ENCODE results near the gene IL23A. TPM values are rescaled to one million over a fixed set of nuclear protein-coding genes. Genes with fewer than 3 reads are reported as not detected.
A peak's percentile ranks its signal among the peaks of the same experiment; 100 is the strongest.

Gene IL23A
- total RNA-seq, 1 donor from 2014 or later: not detected

DNA sequence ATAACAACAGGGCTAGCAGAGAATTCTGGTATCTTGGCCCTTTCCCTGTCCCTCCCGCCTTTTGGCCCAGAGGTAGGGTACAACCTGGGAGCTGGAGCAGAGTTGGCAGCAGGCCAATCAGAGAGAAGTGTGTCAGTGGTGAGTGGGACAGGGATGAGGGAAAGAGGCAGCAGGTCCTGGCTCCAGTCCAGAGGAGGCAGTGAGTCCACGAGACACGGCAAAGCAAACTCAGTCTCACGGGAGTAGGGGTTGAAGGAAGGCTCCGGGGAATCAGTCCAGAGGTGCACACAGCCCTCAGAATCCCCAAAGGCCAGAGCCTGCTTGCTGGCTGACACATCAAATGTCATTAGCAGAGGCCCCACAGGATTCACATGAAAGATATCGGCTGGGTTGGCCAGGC lies 12.2 kb upstream of the IL23A start:
- H3K36me3 Mint-ChIP-seq (ENCODE audit: low read depth): peaks cover 21% of the 10 kb centered on the region
- H3K4me1 Mint-ChIP-seq (ENCODE audit: low read depth): no peaks in the 10 kb centered on the region
- no peak for TF ChIP-seq CTCF (IDR thresholded peaks at IDR 0.05)
- H3K27ac Mint-ChIP-seq (ENCODE audit: unreplicated experiment): no peak overlapping the region
- DNase-seq (ENCODE audit: low spot score): no peak
- H3K4me3 Mint-ChIP-seq (ENCODE audit: unreplicated experiment): no peak overlapping the region
- H3K9me3 Mint-ChIP-seq (ENCODE audit: low read depth): no peaks in the 10 kb centered on the region
- no peaks in the 10 kb centered on the region for H3K27me3 Mint-ChIP-seq (ENCODE audit: low read depth)

GRCh38 chr12:56330936-56331490 lies 7.7 kb upstream of the IL23A start:
- no peak for TF ChIP-seq CTCF (IDR thresholded peaks at IDR 0.05)
- H3K4me3 Mint-ChIP-seq (ENCODE audit: unreplicated experiment): no peak overlapping the region
- peaks cover 23% of the 10 kb centered on the region for H3K4me1 Mint-ChIP-seq (ENCODE audit: low read depth)
- no peak overlapping the region for H3K27ac Mint-ChIP-seq (ENCODE audit: unreplicated experiment)
- H3K27me3 Mint-ChIP-seq (ENCODE audit: low read depth): no peaks in the 10 kb centered on the region
- H3K36me3 Mint-ChIP-seq (ENCODE audit: low read depth): peaks cover 2% of the 10 kb centered on the region
- no peak for DNase-seq (ENCODE audit: low spot score)
- H3K9me3 Mint-ChIP-seq (ENCODE audit: low read depth): no peaks in the 10 kb centered on the region

DNA sequence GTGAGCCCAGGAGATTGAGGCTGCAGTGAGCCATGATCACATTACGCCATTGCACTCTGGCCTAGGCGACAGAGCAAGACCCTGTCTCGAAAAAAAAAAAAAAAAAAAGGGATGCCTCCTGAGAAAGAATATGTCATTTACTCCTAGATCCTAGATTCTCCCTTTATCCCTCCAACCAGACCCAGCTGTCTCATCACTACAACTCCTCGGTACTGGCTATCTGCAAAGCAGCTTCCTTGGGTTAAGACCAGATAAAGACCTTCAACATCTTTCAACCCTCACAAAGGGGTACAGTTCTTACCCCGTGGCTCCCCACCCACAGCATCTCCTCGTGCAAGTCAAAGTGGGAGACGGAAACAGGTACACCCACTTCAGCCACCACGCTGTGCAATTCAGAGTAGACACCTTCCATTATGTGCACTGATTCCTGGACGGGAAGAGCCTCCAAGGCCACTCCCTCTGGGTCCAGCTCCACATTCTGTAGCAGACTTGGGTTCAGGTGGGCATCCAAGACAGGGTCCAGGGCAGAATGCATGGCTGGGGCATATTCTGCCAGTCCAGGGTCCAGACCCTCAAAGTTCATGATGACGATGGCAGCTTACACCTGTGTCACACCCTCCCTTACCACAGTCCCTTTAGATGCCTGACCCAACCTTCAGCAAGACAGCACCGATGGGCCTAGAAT lies 6.0 kb upstream of the IL23A start:
- DNase-seq (ENCODE audit: low spot score): no peak
- peak overlapping the region; percentile 23 for H3K27ac Mint-ChIP-seq (ENCODE audit: unreplicated experiment)
- H3K27me3 Mint-ChIP-seq (ENCODE audit: low read depth): no peaks in the 10 kb centered on the region
- H3K9me3 Mint-ChIP-seq (ENCODE audit: low read depth): no peaks in the 10 kb centered on the region
- peaks cover 23% of the 10 kb centered on the region for H3K4me1 Mint-ChIP-seq (ENCODE audit: low read depth)
- no peaks in the 10 kb centered on the region for H3K36me3 Mint-ChIP-seq (ENCODE audit: low read depth)
- peak overlapping the region; percentile 89 for H3K4me3 Mint-ChIP-seq (ENCODE audit: unreplicated experiment)
- TF ChIP-seq CTCF (IDR thresholded peaks at IDR 0.05): no peak

DNA sequence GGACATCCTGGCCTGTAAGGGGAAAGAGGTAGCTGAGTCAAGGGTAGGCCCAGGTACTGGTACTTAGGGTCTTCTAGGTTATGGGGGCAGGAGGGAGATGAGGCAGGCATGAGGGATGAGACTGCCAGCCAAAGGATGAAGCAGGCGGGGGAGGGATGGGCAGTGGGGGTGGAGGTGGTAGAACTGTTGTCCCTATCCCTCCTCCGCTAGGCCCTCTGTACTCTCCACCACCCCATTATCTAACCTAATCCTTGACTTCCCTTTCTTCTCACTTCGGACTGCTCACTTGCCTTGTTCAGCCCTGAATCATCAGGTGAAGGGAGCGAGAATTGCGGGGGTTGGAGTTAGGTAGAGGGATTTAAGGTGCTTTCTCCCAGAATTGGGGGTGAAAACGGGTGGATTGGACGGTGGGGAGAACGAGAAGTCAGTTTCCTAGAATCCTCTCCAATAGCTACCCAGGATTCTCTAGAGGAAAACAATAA lies 5.4 kb upstream of the IL23A start:
- no peak for DNase-seq (ENCODE audit: low spot score)
- peak overlapping the region; percentile 96 for H3K27ac Mint-ChIP-seq (ENCODE audit: unreplicated experiment)

More for the DNA sequence above, 5.4 kb upstream of the IL23A start:
- Mint-ChIP-seq H3K9me3 (ENCODE audit: low read depth) (no peaks in the 10 kb centered on the region), H3K27me3 (ENCODE audit: low read depth) (no peaks in the 10 kb centered on the region), H3K4me3 (ENCODE audit: unreplicated experiment) (peak overlapping the region; percentile 89), H3K4me1 (ENCODE audit: low read depth) (peaks cover 23% of the 10 kb centered on the region), H3K36me3 (ENCODE audit: low read depth) (no peaks in the 10 kb centered on the region)
- no peak for TF ChIP-seq CTCF (IDR thresholded peaks at IDR 0.05)

Measured in chondrocyte (in vitro differentiated cells).